ENCODE results near the gene EMC8. TPM values are rescaled to one million over a fixed set of nuclear protein-coding genes. Genes with fewer than 3 reads are reported as not detected.
"Not testable (repeated sequence)": the region's sequence is repeated elsewhere in the genome, so short reads cannot be mapped to it uniquely, and the experiment has no call there.

EMC8 gene
- total RNA-seq, 2 donors from 2014 or later = 32.5 to 40.1 TPM

DNA sequence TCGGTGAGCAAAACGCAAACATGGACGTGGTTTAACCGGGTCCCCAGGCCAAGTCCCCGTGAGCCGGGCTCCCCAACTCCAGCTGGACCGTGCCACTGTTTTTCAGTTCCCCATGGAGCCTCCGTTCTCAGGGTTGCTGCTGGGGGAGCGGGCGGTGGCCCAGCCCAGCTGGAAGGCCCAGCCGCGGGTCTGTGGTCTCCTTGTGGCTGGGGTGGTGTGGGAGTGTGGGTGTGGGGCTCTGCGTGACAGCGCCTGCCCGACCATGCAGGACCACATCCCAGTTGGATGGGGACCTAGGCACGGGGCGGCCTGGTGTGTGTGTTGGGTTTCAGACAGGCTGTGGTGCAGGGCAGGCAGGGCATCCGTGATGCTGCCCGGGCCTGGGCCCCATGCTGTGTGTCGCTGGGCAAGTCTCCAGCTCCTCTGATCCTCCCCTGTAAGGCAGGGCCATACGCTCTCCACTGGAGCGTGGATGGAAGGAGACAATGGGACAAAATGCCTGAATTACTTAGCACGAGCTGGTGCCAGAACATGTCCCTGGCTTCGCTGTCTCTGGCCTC is 40.4 kb upstream of the EMC8 start:
- Mint-ChIP-seq H3K27me3 (peaks cover 51% of the 10 kb centered on the region), H3K36me3 (ENCODE audit: low read depth) (peaks cover under 1% of the 10 kb centered on the region), H3K27ac (no peak overlapping the region), H3K4me1 (peaks cover 1% of the 10 kb centered on the region), H3K4me3 (no peak overlapping the region)
- peaks cover 2% of the 10 kb centered on the region for H3K9me3 ChIP-seq (ENCODE audit: control insufficient read depth, low read length, poor library complexity, severe bottlenecking)
- no peak for DNase-seq
- ATAC-seq = no peak

DNA sequence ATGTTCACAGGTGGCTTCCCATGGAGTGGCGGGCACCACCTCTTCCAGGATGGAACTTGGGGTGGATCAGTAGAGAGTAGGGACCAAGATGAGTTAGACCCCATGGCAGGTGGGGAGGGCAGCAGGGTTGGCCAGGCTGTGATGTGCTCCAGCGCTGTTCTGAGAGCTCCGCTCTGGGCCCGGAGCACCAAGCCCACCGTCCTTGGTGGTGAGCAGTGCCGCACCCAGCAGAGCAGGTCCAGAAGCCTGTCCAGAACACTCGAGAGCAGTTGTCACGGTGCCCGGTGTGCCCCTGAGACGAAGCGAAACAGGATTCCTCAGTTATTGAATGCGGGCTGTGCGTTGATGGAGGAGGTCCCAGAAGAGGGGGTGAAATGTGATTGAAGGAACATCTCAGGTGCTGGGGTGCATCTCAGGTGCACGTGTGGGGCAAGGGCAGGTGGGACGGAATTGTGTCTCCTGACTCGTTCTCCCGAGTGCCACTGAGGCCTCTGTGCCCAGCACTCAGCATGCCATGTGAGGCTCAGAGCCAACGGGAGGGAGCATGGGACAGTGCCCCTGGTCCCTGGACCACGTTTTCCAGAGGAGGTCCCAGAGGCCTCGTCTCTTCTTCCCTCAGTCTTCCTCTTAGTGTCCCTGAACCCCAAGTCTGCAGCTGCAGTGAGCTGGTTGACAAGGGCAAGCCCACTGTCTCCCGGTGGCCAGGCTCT is 39.7 kb upstream of the EMC8 start:
- no peak overlapping the region for H3K4me3 Mint-ChIP-seq
- H3K36me3 Mint-ChIP-seq (ENCODE audit: low read depth) = no peaks in the 10 kb centered on the region
- peaks cover 48% of the 10 kb centered on the region for H3K27me3 Mint-ChIP-seq
- peaks cover 2% of the 10 kb centered on the region for H3K9me3 ChIP-seq (ENCODE audit: control insufficient read depth, low read length, poor library complexity, severe bottlenecking)
- H3K27ac Mint-ChIP-seq = no peak overlapping the region
- ATAC-seq = no peak
- DNase-seq = no peak
- H3K4me1 Mint-ChIP-seq = no peaks in the 10 kb centered on the region

DNA sequence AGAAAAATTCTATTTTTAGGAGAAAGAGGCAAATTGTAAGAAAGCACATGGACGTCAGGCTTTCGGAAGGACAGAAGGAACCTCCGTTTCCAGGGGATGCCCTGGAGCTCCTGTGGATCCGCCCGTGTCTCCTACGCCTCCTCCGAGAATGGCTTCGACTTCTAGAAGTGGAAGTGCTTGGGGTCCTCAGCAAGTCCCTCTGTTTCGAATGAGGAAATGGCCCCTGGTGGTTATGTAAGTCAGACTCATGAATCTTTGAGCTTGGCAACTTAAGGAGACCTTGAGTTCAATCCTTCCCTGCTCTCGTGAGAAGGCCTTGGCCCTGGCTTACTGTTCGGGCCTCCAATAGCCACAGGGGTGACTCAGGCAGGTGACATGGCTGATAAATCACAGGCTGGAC is 39.0 kb upstream of the EMC8 start:
- no peak for DNase-seq
- no peak for ATAC-seq
- Mint-ChIP-seq H3K4me3 (no peak overlapping the region), H3K27me3 (peaks cover 43% of the 10 kb centered on the region), H3K27ac (no peak overlapping the region), H3K4me1 (no peaks in the 10 kb centered on the region), H3K36me3 (ENCODE audit: low read depth) (no peaks in the 10 kb centered on the region)
- peaks cover 2% of the 10 kb centered on the region for H3K9me3 ChIP-seq (ENCODE audit: control insufficient read depth, low read length, poor library complexity, severe bottlenecking)

DNA sequence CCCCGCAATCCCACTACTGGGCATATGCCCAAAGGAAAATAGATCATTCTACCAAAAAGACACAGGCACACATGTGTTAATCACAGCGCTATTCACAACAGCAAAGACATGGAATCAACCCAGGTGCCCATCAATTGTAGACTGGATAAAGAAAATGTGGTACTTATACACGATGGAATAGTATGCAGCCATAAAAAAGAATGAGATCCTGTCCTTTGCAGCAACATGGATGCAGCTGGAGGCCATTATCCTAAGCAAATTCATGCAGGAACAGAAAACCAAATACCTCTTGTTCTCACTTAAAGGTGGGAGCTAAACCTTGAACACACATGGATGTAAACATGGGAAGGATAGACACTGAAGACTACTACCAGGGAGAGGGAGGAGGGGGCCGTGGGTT is 38.3 kb upstream of the EMC8 start:
- H3K4me3 Mint-ChIP-seq; ATAC-seq; H3K9me3 ChIP-seq (ENCODE audit: control insufficient read depth, low read length, poor library complexity, severe bottlenecking); H3K27ac Mint-ChIP-seq; H3K4me1 Mint-ChIP-seq; H3K36me3 Mint-ChIP-seq (ENCODE audit: low read depth); DNase-seq: not testable (repeated sequence)
- H3K27me3 Mint-ChIP-seq = peaks cover 44% of the 10 kb centered on the region

DNA sequence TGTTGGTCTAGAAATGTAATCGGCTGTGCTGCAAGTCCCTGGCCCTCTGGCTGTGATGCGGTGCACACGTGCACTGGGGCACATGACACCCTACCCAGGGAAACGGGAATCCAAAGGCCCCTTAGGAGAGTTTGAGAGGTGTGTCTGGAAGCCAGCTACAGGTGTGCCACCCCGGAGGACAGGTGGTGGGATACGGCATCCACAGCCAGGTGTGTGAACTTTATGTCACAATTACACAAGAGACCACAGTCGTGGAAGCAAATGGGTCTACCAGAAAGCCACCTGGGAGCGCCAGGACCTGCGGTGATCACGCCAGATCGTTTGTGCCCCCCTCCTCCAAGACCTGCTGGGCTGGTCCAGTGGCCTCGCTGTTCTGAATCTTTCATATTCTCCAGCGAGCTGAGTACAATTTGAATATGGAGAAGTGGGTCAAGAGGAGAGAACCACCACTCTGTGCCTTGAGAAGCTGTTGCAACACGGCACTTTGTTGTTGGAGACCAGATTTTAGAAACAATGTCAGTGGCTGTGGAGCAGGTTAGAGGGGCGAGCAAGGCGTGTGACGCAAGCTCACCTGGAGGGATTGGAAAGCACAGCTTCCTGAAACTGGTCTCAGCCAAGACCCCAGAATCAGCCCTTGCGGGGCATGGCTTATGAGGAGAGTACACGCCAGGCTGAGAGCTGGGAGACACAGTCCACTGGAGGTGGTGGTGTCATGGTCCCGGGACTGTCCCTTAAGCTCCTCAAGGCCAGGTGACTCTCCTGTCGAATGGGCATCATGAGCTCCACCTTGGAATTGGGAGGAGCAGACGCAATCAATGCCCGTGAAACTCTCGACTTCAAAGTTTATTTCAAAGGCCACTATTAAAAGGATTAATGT is 37.6 kb upstream of the EMC8 start:
- DNase-seq (no peak), ATAC-seq (no peak)
- no peaks in the 10 kb centered on the region for H3K36me3 Mint-ChIP-seq (ENCODE audit: low read depth)
- no peak overlapping the region for H3K27ac Mint-ChIP-seq
- no peak overlapping the region for H3K4me3 Mint-ChIP-seq
- no peaks in the 10 kb centered on the region for H3K4me1 Mint-ChIP-seq
- peaks cover 50% of the 10 kb centered on the region for H3K27me3 Mint-ChIP-seq
- peaks cover 2% of the 10 kb centered on the region for H3K9me3 ChIP-seq (ENCODE audit: control insufficient read depth, low read length, poor library complexity, severe bottlenecking)

DNA sequence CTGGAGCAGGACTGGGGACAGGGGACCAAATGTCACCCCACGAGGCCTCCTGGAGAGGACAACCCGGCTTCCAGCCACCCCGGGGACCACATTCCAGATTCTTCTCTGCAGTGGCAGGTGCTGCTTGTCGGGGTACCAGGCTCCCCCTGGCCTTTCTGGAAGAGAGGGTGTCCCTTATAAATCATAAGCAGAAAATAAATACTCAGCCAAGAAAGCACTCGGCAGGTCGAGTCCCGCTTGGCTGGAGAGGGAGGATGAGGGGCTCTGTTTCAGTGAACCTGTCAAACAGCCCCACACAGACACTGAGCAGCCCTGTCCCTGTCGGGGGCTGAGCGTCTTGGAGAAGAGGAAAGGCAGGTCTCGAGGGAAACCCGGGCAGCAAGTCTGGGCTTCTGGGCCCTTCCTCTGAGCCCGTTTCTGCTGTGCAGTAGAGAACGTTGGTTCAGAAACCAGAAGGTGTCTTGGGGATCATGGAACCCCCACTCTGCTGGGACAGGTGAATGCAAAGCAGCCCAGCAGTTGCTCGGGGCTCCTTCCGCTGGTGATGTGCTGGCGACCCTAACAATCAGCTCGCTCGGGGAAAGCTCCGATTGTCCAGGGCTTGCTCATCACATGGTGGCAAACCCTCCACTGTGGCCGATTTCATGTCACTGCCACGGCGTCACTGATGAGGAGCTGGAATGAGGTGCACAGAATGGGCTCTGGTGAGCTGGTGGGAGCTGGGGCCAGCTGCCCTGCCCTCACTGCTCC is 36.8 kb upstream of the EMC8 start:
- peaks cover 2% of the 10 kb centered on the region for H3K9me3 ChIP-seq (ENCODE audit: control insufficient read depth, low read length, poor library complexity, severe bottlenecking)
- Mint-ChIP-seq H3K36me3 (ENCODE audit: low read depth) (peaks cover 2% of the 10 kb centered on the region), H3K27me3 (peaks cover 52% of the 10 kb centered on the region), H3K27ac (no peak overlapping the region), H3K4me3 (no peak overlapping the region), H3K4me1 (no peaks in the 10 kb centered on the region)
- ATAC-seq = no peak
- no peak for DNase-seq

DNA sequence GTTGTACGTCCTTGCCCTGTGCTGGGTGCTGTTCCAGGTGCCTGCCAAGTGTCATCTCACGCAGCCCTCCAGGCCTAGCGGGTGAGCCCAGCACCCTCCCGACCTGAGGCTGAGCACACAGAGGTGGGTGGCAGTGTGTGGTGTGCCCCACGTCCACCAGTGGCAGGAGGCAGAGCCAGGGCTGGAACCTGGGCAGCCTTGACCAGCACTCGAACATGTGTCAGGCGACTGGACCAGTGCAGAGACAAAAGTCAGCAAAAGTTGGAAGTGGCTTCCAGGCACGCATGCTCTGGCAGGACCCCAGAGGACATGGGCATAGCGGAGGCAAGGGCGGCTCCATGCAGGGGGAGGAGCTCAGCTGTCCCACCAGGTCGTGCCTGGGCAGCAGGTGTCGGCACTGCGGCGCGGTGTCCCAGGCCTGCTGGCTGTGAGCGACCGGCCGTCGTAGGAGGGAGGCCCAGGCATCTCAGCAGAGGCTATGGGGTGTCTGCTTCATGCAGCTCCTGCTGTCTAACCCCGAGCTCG is 35.9 kb upstream of the EMC8 start:
- Mint-ChIP-seq H3K27me3 (peaks cover 54% of the 10 kb centered on the region), H3K4me1 (no peaks in the 10 kb centered on the region), H3K4me3 (no peak overlapping the region), H3K27ac (no peak overlapping the region), H3K36me3 (ENCODE audit: low read depth) (peaks cover 2% of the 10 kb centered on the region)
- ATAC-seq (no peak), DNase-seq (no peak)
- H3K9me3 ChIP-seq (ENCODE audit: control insufficient read depth, low read length, poor library complexity, severe bottlenecking) = peaks cover 2% of the 10 kb centered on the region

DNA sequence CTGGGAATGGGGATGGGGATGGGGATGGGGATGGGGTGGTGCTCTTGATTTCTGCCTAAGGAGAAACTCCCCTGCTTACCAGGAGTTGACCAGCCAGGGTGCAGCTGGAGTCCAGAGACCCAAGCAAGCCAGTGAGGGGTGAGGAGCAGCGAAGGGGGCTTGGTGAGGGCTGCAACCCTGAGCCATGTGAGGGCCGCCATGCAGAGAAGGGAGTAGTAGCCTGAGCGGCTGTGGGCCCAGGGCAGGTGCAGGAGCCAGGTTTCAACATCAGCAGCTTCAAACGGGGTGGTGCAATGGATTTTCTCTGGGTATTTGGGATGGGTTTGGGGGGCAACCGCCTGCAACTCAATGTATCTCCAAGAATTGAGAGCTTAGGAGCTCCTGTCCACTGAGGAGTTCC is 35.4 kb upstream of the EMC8 start:
- no peak for ATAC-seq
- Mint-ChIP-seq H3K4me3 (no peak overlapping the region), H3K36me3 (ENCODE audit: low read depth) (peaks cover 2% of the 10 kb centered on the region), H3K27me3 (peaks cover 53% of the 10 kb centered on the region), H3K27ac (no peak overlapping the region), H3K4me1 (no peaks in the 10 kb centered on the region)
- no peak for DNase-seq
- peaks cover 2% of the 10 kb centered on the region for H3K9me3 ChIP-seq (ENCODE audit: control insufficient read depth, low read length, poor library complexity, severe bottlenecking)

DNA sequence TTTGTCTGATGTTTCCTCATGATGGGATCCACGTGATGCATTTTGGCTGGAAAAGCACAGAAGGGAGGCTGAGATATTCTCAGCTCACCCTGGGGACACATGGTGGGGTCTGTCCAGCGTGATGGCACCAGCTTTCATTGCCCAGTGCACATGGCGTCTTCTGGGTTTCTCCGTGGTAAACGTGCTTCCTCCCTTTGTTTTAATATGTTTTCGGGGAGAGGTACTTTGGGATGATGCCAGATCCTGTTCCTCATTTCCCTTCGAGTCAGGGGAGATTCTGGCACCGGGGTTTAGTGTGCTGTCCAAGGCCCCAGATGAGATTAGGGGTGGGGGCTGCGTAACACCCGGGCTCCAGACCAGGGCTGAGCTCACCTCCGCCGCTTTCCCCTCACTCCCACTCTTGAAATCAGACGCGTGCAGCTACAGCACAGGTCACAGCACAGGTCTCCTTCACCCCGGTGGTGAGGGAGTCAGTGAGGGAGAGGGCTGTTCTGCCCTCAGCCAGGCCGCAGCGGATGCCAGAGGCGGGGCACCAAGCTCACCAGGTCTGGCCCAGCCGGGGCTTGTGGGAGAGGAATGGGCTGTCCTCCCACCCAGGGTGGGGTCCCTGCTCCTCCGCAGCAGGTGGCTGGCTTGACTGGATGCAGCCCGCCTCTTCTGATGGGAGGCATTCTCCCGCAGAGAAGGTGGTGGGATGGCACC is 34.0 kb upstream of the EMC8 start:
- H3K4me3 Mint-ChIP-seq = no peak overlapping the region
- peaks cover 39% of the 10 kb centered on the region for H3K27me3 Mint-ChIP-seq
- DNase-seq (no peak), ATAC-seq (no peak)
- peaks cover 4% of the 10 kb centered on the region for H3K36me3 Mint-ChIP-seq (ENCODE audit: low read depth)
- peaks cover 4% of the 10 kb centered on the region for H3K4me1 Mint-ChIP-seq
- H3K27ac Mint-ChIP-seq = no peak overlapping the region
- peaks cover 2% of the 10 kb centered on the region for H3K9me3 ChIP-seq (ENCODE audit: control insufficient read depth, low read length, poor library complexity, severe bottlenecking)

DNA sequence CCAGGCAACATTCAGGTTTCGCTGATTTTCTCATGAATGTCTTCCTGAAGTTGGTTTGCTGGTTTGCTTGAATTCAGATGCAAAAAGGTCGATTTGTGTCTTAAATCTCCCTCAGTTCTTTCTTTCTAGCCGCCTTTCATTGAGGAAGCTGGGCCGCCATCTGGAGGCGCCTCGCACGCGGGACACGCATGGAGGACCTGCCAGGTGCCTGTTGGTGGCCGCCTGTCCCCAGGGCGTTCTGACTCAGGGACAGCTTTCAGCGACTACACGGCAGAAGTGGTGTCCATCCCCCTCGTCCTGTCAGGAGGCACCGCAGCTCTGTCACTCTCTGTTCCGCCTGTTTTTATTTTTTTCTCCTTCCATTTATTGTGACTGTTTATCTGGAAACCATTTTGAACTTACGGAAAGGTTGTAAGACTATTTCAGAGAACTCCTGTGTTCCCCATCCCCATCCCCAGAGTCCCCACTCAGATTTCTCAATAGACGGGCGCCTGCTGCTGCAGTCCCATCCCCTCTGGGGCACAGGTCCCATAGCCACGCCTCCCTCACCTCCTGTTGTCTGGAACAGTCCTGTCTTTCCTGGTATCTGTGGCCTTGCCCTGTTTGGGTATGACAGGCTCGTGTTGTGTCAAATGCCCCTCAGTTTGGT is 33.4 kb upstream of the EMC8 start:
- Mint-ChIP-seq H3K4me1 (peaks cover 4% of the 10 kb centered on the region), H3K27ac (no peak overlapping the region), H3K4me3 (no peak overlapping the region), H3K27me3 (peaks cover 38% of the 10 kb centered on the region), H3K36me3 (ENCODE audit: low read depth) (peaks cover 4% of the 10 kb centered on the region)
- DNase-seq (no peak), ATAC-seq (peak; percentile 46)
- peaks cover 2% of the 10 kb centered on the region for H3K9me3 ChIP-seq (ENCODE audit: control insufficient read depth, low read length, poor library complexity, severe bottlenecking)

DNA sequence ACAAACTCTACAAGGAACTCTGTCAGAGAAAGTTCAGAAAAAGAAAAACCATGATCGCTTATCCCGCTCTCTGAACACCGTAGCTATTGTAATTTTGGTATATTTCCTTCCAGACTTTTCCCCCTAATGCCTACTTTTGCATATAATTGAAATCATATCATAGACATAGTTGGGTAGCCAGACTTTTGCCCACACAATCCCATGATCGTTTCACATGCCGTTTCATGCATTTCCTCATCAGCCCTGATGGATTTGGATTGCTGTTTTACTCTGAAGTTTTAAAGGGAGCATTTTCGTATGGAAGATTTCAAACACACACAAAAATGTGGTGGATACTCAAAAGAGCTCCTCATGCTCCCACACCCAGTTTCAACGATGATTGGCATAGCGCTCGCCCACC is 31.5 kb upstream of the EMC8 start:
- H3K36me3 Mint-ChIP-seq (ENCODE audit: low read depth) = peaks cover 4% of the 10 kb centered on the region
- peaks cover 4% of the 10 kb centered on the region for H3K4me1 Mint-ChIP-seq
- no peak for ATAC-seq
- H3K9me3 ChIP-seq (ENCODE audit: control insufficient read depth, low read length, poor library complexity, severe bottlenecking) = no peaks in the 10 kb centered on the region
- H3K27me3 Mint-ChIP-seq = peaks cover 33% of the 10 kb centered on the region
- peak overlapping the region; percentile 41 for H3K27ac Mint-ChIP-seq
- H3K4me3 Mint-ChIP-seq = no peak overlapping the region
- DNase-seq = no peak

Measured in T-helper 17 cell (primary cell).